Tibial nerve (tissue), 4 donors: ENCODE data around the gene EYS.

Source experiments
- CTCF ChIP-seq, 5 experiments: fragments of 200-600 bp in 3 of 5; fragments of 450-650 bp in 2 of 5; sonication (generic) in 3 of 5; IDR thresholded peaks; one replicate each; pipeline ENCODE4 v1.5.1; 2016 to 2019; ENCODE audit warnings: antibody characterized with exemption in 5 of 5, mild to moderate bottlenecking in 3 of 5, moderate library complexity in 2 of 5
- EP300 ChIP-seq, 2 donors: sonication (generic); formaldehyde crosslinking; IDR thresholded peaks; one replicate each; pipeline ENCODE4 v1.6.1; 2017; ENCODE audit warnings: antibody characterized with exemption in 2 of 2, mild to moderate bottlenecking in 1 of 2
- POLR2A ChIP-seq, 2 donors: fragments of 450-650 bp; IDR thresholded peaks; one replicate each; pipeline ENCODE4 v1.6.1; 2017; ENCODE audit warnings: antibody characterized with exemption in 2 of 2, mild to moderate bottlenecking in 2 of 2, moderate library complexity in 2 of 2

- TF ChIP-seq CTCF (IDR thresholded peaks at IDR 0.05) (no peak), POLR2A (IDR thresholded peaks at IDR 0.05) (no peak), EP300 (IDR thresholded peaks at IDR 0.05) (no peak)
These were observed 1269.0 kb downstream of the EYS start for GRCh38 chr6:64437996-64438395.
